Measurements from ENCODE around the gene PHF12. TPM values are rescaled to one million over a fixed set of nuclear protein-coding genes. Genes with fewer than 3 reads are reported as not detected.

Gene PHF12
- total and polyA plus RNA-seq, 2 of the 13 experiments (the other 11 are each of a cell fraction or from before 2014, with no cell fraction given) = 9.8 to 17.1 TPM

GRCh38 chr17:28961391-28961790 lies 10.1 kb upstream of the PHF12 start:
- DNase-seq (ENCODE audit: low spot score) = no peak
- ATAC-seq = no peak
- Histone ChIP-seq H3K9ac (ENCODE audit: insufficient read depth, low read depth, low read length) (no peak overlapping the region), H3K4me1 (ENCODE audit: insufficient read depth, low read length) (peaks cover 22% of the 10 kb centered on the region), H3K36me3 (replicated peaks in 1 of 2; ENCODE audit: control insufficient read depth in 1 of 2, insufficient read depth in 2 of 2, low read length in 2 of 2) (no peaks in the 10 kb centered on the region), H4K20me1 (ENCODE audit: insufficient read depth, low read length) (no peaks in the 10 kb centered on the region), H3K9me3 (ENCODE audit: low read length) (no peaks in the 10 kb centered on the region), H3K79me2 (ENCODE audit: insufficient read depth, low read length) (no peaks in the 10 kb centered on the region), H3K27me3 (ENCODE audit: control insufficient read depth in 1 of 2, insufficient read depth in 2 of 2, low read length in 2 of 2) (peaks cover 0 to 25% of the 10 kb centered on the region in 2 experiments; a peak in 4 of 5 replicates), H3K4me2 (ENCODE audit: low read depth, low read length) (no peak overlapping the region), H2AFZ (ENCODE audit: low read length) (no peak overlapping the region), H3K27ac (ENCODE audit: extremely low read length, insufficient read depth, low read length) (no peak overlapping the region), H3K4me3 (replicated peaks in 1 of 3; ENCODE audit: insufficient read depth in 1 of 3, low read depth in 2 of 3, low read length in 3 of 3) (no peak overlapping the region)
- intact Hi-C loops (cut with micrococcal nuclease; ENCODE audit: unreplicated experiment) = loop anchor here (10.0 kb wide), 2 partner anchors 53 to 113 kb away; no protein-coding TSS in a partner anchor
- in situ Hi-C loops (cut with HindIII; ENCODE audit: extremely low pct_ligation_motif_present, low pct_unique_long_range_greater_than_20kb) = no loop called here
- WGBS (ENCODE audit: low lambda C conversion rate) = 32% methylated on average over 6 of the region's 7 CpGs
- ChIA-PET CTCF (ENCODE audit: low intra/inter-chr PET ratio, low total read pairs) (no interaction called here), POLR2A (interaction anchor here (1.6 kb wide), 1 partner anchor 10 kb away, joined by 4 read pairs; the partner anchor contains the start of gene PHF12)
- no peak for TF ChIP-seq CEBPG (CRISPR knock-in tag; IDR thresholded peaks at IDR 0.05)
- no peak for FAIRE-seq
- BruUV-seq (replicated peaks) = no TSS peak

DNA sequence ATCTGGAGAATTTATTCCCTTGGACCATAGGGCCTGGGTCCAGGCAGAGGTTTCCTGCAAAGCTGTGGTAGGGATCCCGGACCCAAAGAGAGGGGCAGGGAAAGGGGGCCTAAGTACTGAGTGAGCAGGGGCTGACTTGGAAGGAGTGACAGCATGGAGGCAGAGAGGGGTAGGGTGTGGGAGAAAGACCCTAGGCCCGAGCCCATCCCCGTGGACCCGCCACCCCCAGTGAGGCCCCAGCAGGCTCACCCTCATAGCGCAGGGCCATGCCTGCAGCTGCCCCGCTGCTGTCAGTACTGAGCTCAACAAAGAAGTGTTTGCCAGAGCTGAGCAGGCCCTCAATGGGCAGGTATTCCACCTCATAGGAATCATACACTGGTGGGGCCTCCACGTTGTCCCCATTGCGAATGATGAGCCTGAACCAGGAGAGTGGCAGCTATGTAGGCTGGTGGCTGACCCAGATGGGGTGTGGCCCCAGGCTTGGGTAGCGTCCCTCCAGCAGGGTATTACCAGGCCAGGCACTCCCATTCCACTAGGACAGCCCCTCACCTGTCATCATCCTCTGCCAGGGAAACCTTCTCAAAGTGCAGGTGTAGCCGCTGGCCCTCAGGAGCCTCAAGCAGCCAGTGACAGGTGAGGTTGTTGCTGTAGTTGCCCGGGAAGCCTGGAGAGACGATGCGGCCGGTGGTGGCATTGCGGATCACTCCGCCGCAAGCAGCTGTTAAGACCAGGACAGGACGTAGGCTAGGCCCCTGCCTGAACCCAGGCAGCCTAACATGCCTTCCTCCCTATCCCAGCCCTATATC lies 9.1 kb upstream of the PHF12 start:
- CTCF ChIA-PET (ENCODE audit: low intra/inter-chr PET ratio, low total read pairs) = no interaction called here
- no peaks in the 10 kb centered on the region for H3K79me2 ChIP-seq (ENCODE audit: insufficient read depth, low read length)
- TF ChIP-seq U2AF2 (IDR thresholded peaks at IDR 0.05; ENCODE audit: low read depth, low read length) (no peak), AGO2 (optimal IDR thresholded peaks at IDR 0.05; ENCODE audit: low read depth, low read length) (peak; percentile 29), ZNF616 (CRISPR knock-in tag; IDR thresholded peaks at IDR 0.05; ENCODE audit: low read depth) (no peak), RCOR2 (CRISPR knock-in tag; IDR thresholded peaks at IDR 0.05) (no peak)
- TF ChIP-seq, protein P1, sequence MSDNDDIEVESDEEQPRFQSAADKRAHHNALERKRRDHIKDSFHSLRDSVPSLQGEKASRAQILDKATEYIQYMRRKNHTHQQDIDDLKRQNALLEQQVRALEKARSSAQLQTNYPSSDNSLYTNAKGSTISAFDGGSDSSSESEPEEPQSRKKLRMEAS (IDR thresholded peaks at IDR 0.05) = no peak
- TF ChIP-seq, protein P2, sequence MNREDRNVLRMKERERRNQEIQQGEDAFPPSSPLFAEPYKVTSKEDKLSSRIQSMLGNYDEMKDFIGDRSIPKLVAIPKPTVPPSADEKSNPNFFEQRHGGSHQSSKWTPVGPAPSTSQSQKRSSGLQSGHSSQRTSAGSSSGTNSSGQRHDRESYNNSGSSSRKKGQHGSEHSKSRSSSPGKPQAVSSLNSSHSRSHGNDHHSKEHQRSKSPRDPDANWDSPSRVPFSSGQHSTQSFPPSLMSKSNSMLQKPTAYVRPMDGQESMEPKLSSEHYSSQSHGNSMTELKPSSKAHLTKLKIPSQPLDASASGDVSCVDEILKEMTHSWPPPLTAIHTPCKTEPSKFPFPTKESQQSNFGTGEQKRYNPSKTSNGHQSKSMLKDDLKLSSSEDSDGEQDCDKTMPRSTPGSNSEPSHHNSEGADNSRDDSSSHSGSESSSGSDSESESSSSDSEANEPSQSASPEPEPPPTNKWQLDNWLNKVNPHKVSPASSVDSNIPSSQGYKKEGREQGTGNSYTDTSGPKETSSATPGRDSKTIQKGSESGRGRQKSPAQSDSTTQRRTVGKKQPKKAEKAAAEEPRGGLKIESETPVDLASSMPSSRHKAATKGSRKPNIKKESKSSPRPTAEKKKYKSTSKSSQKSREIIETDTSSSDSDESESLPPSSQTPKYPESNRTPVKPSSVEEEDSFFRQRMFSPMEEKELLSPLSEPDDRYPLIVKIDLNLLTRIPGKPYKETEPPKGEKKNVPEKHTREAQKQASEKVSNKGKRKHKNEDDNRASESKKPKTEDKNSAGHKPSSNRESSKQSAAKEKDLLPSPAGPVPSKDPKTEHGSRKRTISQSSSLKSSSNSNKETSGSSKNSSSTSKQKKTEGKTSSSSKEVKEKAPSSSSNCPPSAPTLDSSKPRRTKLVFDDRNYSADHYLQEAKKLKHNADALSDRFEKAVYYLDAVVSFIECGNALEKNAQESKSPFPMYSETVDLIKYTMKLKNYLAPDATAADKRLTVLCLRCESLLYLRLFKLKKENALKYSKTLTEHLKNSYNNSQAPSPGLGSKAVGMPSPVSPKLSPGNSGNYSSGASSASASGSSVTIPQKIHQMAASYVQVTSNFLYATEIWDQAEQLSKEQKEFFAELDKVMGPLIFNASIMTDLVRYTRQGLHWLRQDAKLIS (CRISPR knock-in tag; IDR thresholded peaks at IDR 0.05) = no peak
- 67% methylated on average over 13 of the region's 18 CpGs for WGBS (ENCODE audit: low lambda C conversion rate)
- FAIRE-seq (no peak), ATAC-seq (no peak), DNase-seq (ENCODE audit: low spot score) (no peak)
- in situ Hi-C loops (cut with HindIII; ENCODE audit: extremely low pct_ligation_motif_present, low pct_unique_long_range_greater_than_20kb) = no loop called here
- H3K4me1 ChIP-seq (ENCODE audit: insufficient read depth, low read length) = peaks cover 21% of the 10 kb centered on the region
- intact Hi-C loops (cut with micrococcal nuclease; ENCODE audit: unreplicated experiment) = loop anchor here (10.0 kb wide), 2 partner anchors 54 to 114 kb away; no protein-coding TSS in a partner anchor
- H2AFZ ChIP-seq (ENCODE audit: low read length) = no peak overlapping the region
- H3K27me3 ChIP-seq (ENCODE audit: control insufficient read depth in 1 of 2, insufficient read depth in 2 of 2, low read length in 2 of 2) = peaks cover 0 to 25% of the 10 kb centered on the region in 2 experiments; a peak in 4 of 5 replicates
- BruUV-seq (replicated peaks) = no TSS peak
- POLR2A ChIA-PET = interaction anchor here (1.6 kb wide), 1 partner anchor 9 kb away, joined by 4 read pairs; the partner anchor contains the start of gene PHF12
- no peaks in the 10 kb centered on the region for H3K9me3 ChIP-seq (ENCODE audit: low read length)
- H3K4me3 ChIP-seq (replicated peaks in 1 of 3; ENCODE audit: insufficient read depth in 1 of 3, low read depth in 2 of 3, low read length in 3 of 3) = no peak overlapping the region
- H3K9ac ChIP-seq (ENCODE audit: insufficient read depth, low read depth, low read length) = no peak overlapping the region
- H3K36me3 ChIP-seq (replicated peaks in 1 of 2; ENCODE audit: control insufficient read depth in 1 of 2, insufficient read depth in 2 of 2, low read length in 2 of 2) = no peaks in the 10 kb centered on the region
- no peak overlapping the region for H3K27ac ChIP-seq (ENCODE audit: extremely low read length, insufficient read depth, low read length)
- no peak overlapping the region for H3K4me2 ChIP-seq (ENCODE audit: low read depth, low read length)
- H4K20me1 ChIP-seq (ENCODE audit: insufficient read depth, low read length) = no peaks in the 10 kb centered on the region
